ENCODE results near the gene MNX1.

The MNX1 gene

DNA sequence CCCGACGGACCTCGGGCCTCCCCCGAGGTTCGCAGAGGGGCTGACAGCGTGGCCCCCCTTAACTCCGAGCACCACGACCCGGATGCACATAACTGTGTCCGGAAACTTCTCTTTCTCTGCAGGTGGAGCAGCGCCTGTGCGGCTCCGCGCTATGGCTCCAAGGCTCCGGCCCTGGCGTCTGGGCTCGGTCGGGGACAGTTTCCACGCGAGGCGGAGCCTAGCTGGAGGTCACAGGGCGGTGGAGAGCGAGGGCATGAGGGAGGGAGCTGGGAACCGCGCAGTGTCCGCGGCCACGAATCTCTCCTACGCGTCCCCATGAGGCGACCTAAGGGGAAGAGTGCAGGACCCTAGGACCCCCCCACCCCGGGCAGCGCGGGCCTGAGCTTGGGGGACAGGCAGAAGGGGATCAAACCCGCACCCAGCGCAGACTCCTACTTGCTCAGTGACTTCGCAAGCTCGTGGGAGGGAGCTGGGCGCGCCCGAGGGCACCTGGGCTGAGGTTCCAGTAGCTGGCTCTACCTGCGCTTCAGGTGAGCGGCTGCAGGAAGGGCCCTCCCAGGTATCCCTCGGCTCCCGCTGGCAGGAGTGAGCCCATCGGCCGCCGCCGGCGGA lies 8.6 kb upstream of the MNX1 start:
- Histone ChIP-seq H3K9ac (ENCODE audit: low read depth, low read length, poor library complexity, severe bottlenecking) (no peak overlapping the region), H3K9me3 (ENCODE audit: insufficient read depth, low read depth, low read length) (no peaks in the 10 kb centered on the region), H2AFZ (ENCODE audit: low read length) (no peak overlapping the region), H4K20me1 (ENCODE audit: insufficient read depth, low read length, poor library complexity, severe bottlenecking) (no peaks in the 10 kb centered on the region), H3K9me2 (replicated peaks; ENCODE audit: low read depth, low read length) (no peaks in the 10 kb centered on the region), H3K4me2 (ENCODE audit: low read depth, low read length, poor library complexity, severe bottlenecking) (no peak overlapping the region), H3K79me2 (ENCODE audit: insufficient read depth, low read length) (no peaks in the 10 kb centered on the region), H3K4me1 (ENCODE audit: insufficient read depth, low read length, poor library complexity, severe bottlenecking) (peaks cover 10% of the 10 kb centered on the region), H3F3A (ENCODE audit: low read depth) (no peaks in the 10 kb centered on the region), H3K36me3 (ENCODE audit: insufficient read depth, low read length) (no peaks in the 10 kb centered on the region), H3K27me3 (ENCODE audit: insufficient read depth, low read length, poor library complexity, severe bottlenecking) (no peaks in the 10 kb centered on the region), H3K4me3 (ENCODE audit: low read length, poor library complexity, severe bottlenecking) (no peak overlapping the region)
- TF ChIP-seq EZH2phosphoT487 (IDR thresholded peaks at IDR 0.05; ENCODE audit: borderline replicate concordance) = no peak
- TF ChIP-seq CTCF (conservative IDR thresholded peaks at IDR 0.05; ENCODE audit: low read length) = no peak

DNA sequence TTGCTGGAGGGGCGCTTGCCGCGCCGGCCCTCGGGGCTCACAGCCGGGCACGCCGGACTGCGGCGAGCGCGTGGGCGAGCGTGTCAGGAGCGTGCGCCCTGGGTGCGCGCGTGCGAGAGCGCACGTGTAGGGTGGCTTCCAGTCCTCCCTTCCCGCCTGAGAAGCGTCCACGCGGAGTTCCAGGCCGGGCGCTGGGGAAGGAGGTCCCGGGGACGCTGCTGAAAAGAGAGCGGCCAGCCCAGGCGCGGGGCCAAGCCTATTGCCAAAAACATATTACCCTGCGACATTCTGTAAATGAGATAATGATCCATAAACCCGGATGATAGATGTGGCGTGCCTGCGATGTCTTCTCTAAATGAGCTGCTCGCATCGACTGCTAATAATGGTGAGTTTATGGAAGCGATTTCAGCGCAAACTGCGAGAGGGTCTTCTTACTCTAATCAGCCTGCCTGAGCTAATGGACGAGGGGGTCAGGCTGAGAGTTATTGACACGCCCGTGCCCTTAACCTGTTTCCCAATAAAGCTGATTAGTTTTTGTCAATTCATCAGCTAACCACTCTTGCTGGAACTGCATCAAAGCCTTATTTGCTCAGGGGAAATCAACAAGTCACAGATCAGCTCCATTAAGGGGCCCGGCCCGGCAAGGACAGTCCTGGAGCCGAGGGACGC lies 8.0 kb upstream of the MNX1 start:
- no peak overlapping the region for H3K4me3 ChIP-seq (ENCODE audit: low read length, poor library complexity, severe bottlenecking)
- no peaks in the 10 kb centered on the region for H3K79me2 ChIP-seq (ENCODE audit: insufficient read depth, low read length)
- no peak overlapping the region for H3K4me2 ChIP-seq (ENCODE audit: low read depth, low read length, poor library complexity, severe bottlenecking)
- H3K9me3 ChIP-seq (ENCODE audit: insufficient read depth, low read depth, low read length) = no peaks in the 10 kb centered on the region
- H3K9ac ChIP-seq (ENCODE audit: low read depth, low read length, poor library complexity, severe bottlenecking) = no peak overlapping the region
- H3K9me2 ChIP-seq (replicated peaks; ENCODE audit: low read depth, low read length) = no peaks in the 10 kb centered on the region
- no peak for TF ChIP-seq CTCF (conservative IDR thresholded peaks at IDR 0.05; ENCODE audit: low read length)
- TF ChIP-seq EZH2phosphoT487 (IDR thresholded peaks at IDR 0.05; ENCODE audit: borderline replicate concordance) = no peak
- H3K36me3 ChIP-seq (ENCODE audit: insufficient read depth, low read length) = no peaks in the 10 kb centered on the region
- peaks cover 10% of the 10 kb centered on the region for H3K4me1 ChIP-seq (ENCODE audit: insufficient read depth, low read length, poor library complexity, severe bottlenecking)
- no peaks in the 10 kb centered on the region for H4K20me1 ChIP-seq (ENCODE audit: insufficient read depth, low read length, poor library complexity, severe bottlenecking)
- no peak overlapping the region for H2AFZ ChIP-seq (ENCODE audit: low read length)
- H3F3A ChIP-seq (ENCODE audit: low read depth) = no peaks in the 10 kb centered on the region
- H3K27me3 ChIP-seq (ENCODE audit: insufficient read depth, low read length, poor library complexity, severe bottlenecking) = no peaks in the 10 kb centered on the region

DNA sequence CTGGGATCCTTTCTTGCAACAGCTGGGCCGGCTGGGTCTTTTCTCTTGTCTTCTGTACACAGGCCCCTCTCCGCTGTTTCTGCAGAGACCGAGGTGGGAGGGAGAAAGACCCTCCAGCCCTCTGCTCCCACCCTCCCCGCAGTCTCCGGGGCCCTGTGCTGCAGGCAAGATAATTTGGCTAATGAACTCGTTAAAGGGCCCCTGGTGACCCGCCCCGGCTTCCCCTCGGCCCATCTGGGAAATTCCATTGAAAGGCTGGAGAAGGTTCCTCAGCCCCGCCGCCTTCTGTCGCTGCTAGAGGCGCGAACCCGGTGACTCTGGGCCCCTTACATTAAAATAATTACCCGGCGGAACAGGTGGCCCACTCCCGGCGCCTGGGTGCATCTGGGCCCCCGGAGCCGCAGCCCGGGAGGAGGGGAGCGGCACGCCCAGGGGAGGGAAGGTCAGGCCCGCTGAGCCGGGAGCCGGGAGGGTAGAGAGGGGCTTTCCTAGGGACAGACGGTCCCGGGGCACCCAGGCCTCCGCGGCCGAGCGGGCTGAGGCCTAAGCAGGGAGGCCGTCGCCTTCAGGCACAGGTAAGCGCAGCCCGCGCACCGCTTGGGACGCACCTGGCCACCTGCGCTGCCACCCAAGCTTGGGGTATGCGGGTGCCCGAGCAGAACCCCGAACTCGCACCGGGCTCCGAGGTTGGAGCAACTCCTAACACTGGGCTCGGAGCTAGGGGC lies 7.3 kb upstream of the MNX1 start:
- H3K79me2 ChIP-seq (ENCODE audit: insufficient read depth, low read length) = no peaks in the 10 kb centered on the region
- H3K9ac ChIP-seq (ENCODE audit: low read depth, low read length, poor library complexity, severe bottlenecking) = no peak overlapping the region
- H3K36me3 ChIP-seq (ENCODE audit: insufficient read depth, low read length) = no peaks in the 10 kb centered on the region
- no peaks in the 10 kb centered on the region for H3K9me2 ChIP-seq (replicated peaks; ENCODE audit: low read depth, low read length)
- peaks cover 10% of the 10 kb centered on the region for H3K4me1 ChIP-seq (ENCODE audit: insufficient read depth, low read length, poor library complexity, severe bottlenecking)
- H3K4me2 ChIP-seq (ENCODE audit: low read depth, low read length, poor library complexity, severe bottlenecking) = no peak overlapping the region
- no peaks in the 10 kb centered on the region for H3K27me3 ChIP-seq (ENCODE audit: insufficient read depth, low read length, poor library complexity, severe bottlenecking)
- TF ChIP-seq CTCF (conservative IDR thresholded peaks at IDR 0.05; ENCODE audit: low read length) (no peak), EZH2phosphoT487 (IDR thresholded peaks at IDR 0.05; ENCODE audit: borderline replicate concordance) (no peak)
- no peaks in the 10 kb centered on the region for H3F3A ChIP-seq (ENCODE audit: low read depth)
- H3K4me3 ChIP-seq (ENCODE audit: low read length, poor library complexity, severe bottlenecking) = no peak overlapping the region
- no peaks in the 10 kb centered on the region for H4K20me1 ChIP-seq (ENCODE audit: insufficient read depth, low read length, poor library complexity, severe bottlenecking)
- H2AFZ ChIP-seq (ENCODE audit: low read length) = no peak overlapping the region
- H3K9me3 ChIP-seq (ENCODE audit: insufficient read depth, low read depth, low read length) = no peaks in the 10 kb centered on the region

Measured in Loucy (cell line).